IMR-90 (cell line): ENCODE results near the gene AK6. TPM values are rescaled to one million over a fixed set of nuclear protein-coding genes. Genes with fewer than 3 reads are reported as not detected.
"Not testable (repeated sequence)": the region's sequence is repeated elsewhere in the genome, so short reads cannot be mapped to it uniquely, and the experiment has no call there.

Source experiments
- ATAC-seq: fragments of 200-7000 bp; cut with Tn5 transposase; 2 replicates; pipeline ENCODE4 v1.9.1; 2020; ENCODE audit warnings: low read depth, mild to moderate bottlenecking, moderate library complexity
- BruUV-seq: library from RNA; stranded (reverse); fragments of 400-500 nt; replicated peaks from 2 replicates; lab custom pipeline; 2021; lab: Mats Ljungman, UMichigan
- CTCF ChIA-PET: fragments of 300-600 bp; formaldehyde crosslinking; extraction: SDS; loops from one replicate; lab custom pipeline; 2021; ENCODE audit warnings: antibody characterized with exemption; lab: Yijun Ruan, JAX
- POLR2A ChIA-PET: fragments of 300-600 bp; sonication (Branson Sonifier 250); formaldehyde crosslinking; loops from one replicate; lab custom pipeline; 2022; ENCODE audit warnings: antibody characterized with exemption; ENCODE audit not compliant: unreplicated experiment; lab: Charles Lee
- DNase-seq: peaks from one replicate; pipeline ENCODE4 v3.0.0; 2013
- H2AFZ ChIP-seq: replicated peaks from 2 replicates; pipeline ENCODE3; 2013; ENCODE audit warnings: low read length, mild to moderate bottlenecking; ENCODE audit not compliant: poor library complexity
- H2AK5ac ChIP-seq: 2 replicates; pipeline ENCODE4 v1.6.1; 2013; ENCODE audit warnings: low read depth, low read length, inconsistent platforms
- H2AK9ac ChIP-seq: replicated peaks from 2 replicates; pipeline ENCODE3; 2013; ENCODE audit warnings: mild to moderate bottlenecking, low read depth, low read length, moderate library complexity; ENCODE audit not compliant: poor library complexity
- H2BK120ac ChIP-seq: 2 replicates; pipeline ENCODE4 v1.6.1; 2013; ENCODE audit warnings: low read depth, low read length, inconsistent platforms
- H2BK15ac ChIP-seq: 3 replicates; pipeline ENCODE4 v1.6.1; 2013; ENCODE audit warnings: low read depth, low read length, inconsistent platforms
- H2BK20ac ChIP-seq: 2 replicates; pipeline ENCODE4 v1.6.1; 2013; ENCODE audit warnings: low read depth, mild to moderate bottlenecking, inconsistent platforms, low read length, moderate library complexity
- H2BK5ac ChIP-seq: 2 replicates; pipeline ENCODE4 v1.6.1; 2013; ENCODE audit warnings: mild to moderate bottlenecking, low read depth, low read length, inconsistent platforms; ENCODE audit not compliant: poor library complexity, severe bottlenecking
- H3K14ac ChIP-seq: replicated peaks from 2 replicates; pipeline ENCODE4 v1.6.1; 2013; ENCODE audit warnings: low read depth, low read length, inconsistent platforms
- H3K18ac ChIP-seq: 2 replicates; pipeline ENCODE4 v1.6.1; 2013; ENCODE audit warnings: low read depth, low read length, control low read depth
- H3K23ac ChIP-seq: 2 replicates; pipeline ENCODE4 v1.6.1; 2013; ENCODE audit warnings: low read depth, low read length, inconsistent platforms
- H3K27ac ChIP-seq: 2 replicates; pipeline ENCODE4 v1.5.1; 2013; ENCODE audit warnings: mild to moderate bottlenecking, control low read depth, low read length; ENCODE audit not compliant: insufficient read depth
- H3K27me3 ChIP-seq: 2 replicates; pipeline ENCODE4 v1.6.1; 2013; ENCODE audit warnings: low read length; ENCODE audit not compliant: control insufficient read depth, insufficient read depth
- H3K36me3 ChIP-seq: 2 replicates; pipeline ENCODE4 v1.6.1; 2013; ENCODE audit warnings: low read length, mixed read lengths; ENCODE audit not compliant: control insufficient read depth, insufficient read depth
- H3K4ac ChIP-seq: 2 replicates; pipeline ENCODE4 v1.6.1; 2013; ENCODE audit warnings: low read depth, low read length, inconsistent platforms
- H3K4me1 ChIP-seq: 2 replicates; pipeline ENCODE4 v1.6.1; 2013; ENCODE audit warnings: low read length, mixed read lengths; ENCODE audit not compliant: control insufficient read depth, insufficient read depth
- H3K4me2 ChIP-seq: 2 replicates; pipeline ENCODE4 v1.6.1; 2013; ENCODE audit warnings: low read depth, mild to moderate bottlenecking, control low read depth, low read length, moderate library complexity
- H3K4me3 ChIP-seq: 2 replicates; pipeline ENCODE4 v1.5.1; 2013; ENCODE audit warnings: low read depth, mild to moderate bottlenecking, control low read depth, low read length, moderate library complexity; ENCODE audit not compliant: insufficient read depth
- H3K56ac ChIP-seq: 2 replicates; pipeline ENCODE4 v1.6.1; 2013; ENCODE audit warnings: low read length, inconsistent platforms; ENCODE audit not compliant: insufficient read depth; ENCODE audit errors: extremely low read depth
- H3K79me1 ChIP-seq, 2 experiments: 2 replicates each; pipeline ENCODE4 v1.6.1; 2013; ENCODE audit warnings: low read length in 2 of 2, inconsistent platforms in 1 of 2, low read depth in 1 of 2
- H3K9ac ChIP-seq: 2 replicates; pipeline ENCODE4 v1.6.1; 2013; ENCODE audit warnings: low read depth, low read length, control low read depth
- H3K9me1 ChIP-seq: 2 replicates; pipeline ENCODE4 v1.6.1; 2013; ENCODE audit warnings: low read length, inconsistent platforms; ENCODE audit not compliant: insufficient read depth
- H3K9me3 ChIP-seq: 2 replicates; pipeline ENCODE4 v1.6.1; 2013; ENCODE audit warnings: low read length; ENCODE audit not compliant: control insufficient read depth, insufficient read depth
- H4K20me1 ChIP-seq: 2 replicates; pipeline ENCODE4 v1.6.1; 2013; ENCODE audit warnings: low read length, inconsistent platforms; ENCODE audit not compliant: insufficient read depth
- H4K5ac ChIP-seq: 2 replicates; pipeline ENCODE4 v1.6.1; 2013; ENCODE audit warnings: mild to moderate bottlenecking, low read depth, low read length, control low read depth
- H4K8ac ChIP-seq, 2 experiments: 2 replicates each; pipeline ENCODE4 v1.6.1; 2013; ENCODE audit warnings: low read depth in 2 of 2, low read length in 2 of 2, control low read depth in 1 of 2, inconsistent platforms in 1 of 2
- H4K91ac ChIP-seq: 2 replicates; pipeline ENCODE4 v1.6.1; 2013; ENCODE audit warnings: low read depth, low read length, inconsistent platforms; ENCODE audit not compliant: insufficient read depth
- ELK1 ChIP-seq: fragments of 150-350 bp; IDR thresholded peaks from 2 replicates; pipeline ENCODE4 v1.6.1; 2016; ENCODE audit warnings: low read depth, mild to moderate bottlenecking, low read length, moderate library complexity, borderline replicate concordance
- MXI1 ChIP-seq: IDR thresholded peaks from 2 replicates; pipeline ENCODE4 v1.6.1; 2012; ENCODE audit warnings: low read depth, mild to moderate bottlenecking, low read length, moderate library complexity, borderline replicate concordance
- POLR2A ChIP-seq: IDR thresholded peaks from 2 replicates; pipeline ENCODE4 v1.6.1; 2012; ENCODE audit warnings: mild to moderate bottlenecking, low read depth, low read length
- RFX5 ChIP-seq: IDR thresholded peaks from 2 replicates; pipeline ENCODE4 v1.8.0; 2012; ENCODE audit warnings: low read depth, mild to moderate bottlenecking, low read length, moderate library complexity
- WGBS, 2 experiments: methylation state at CpG; one replicate each; pipeline versions ENCODE4 v1.1.5 to v1.1.7; 2013; ENCODE audit warnings: missing lambda C conversion rate in 2 of 2; ENCODE audit not compliant: insufficient read length in 1 of 2; ENCODE audit errors: extremely low coverage in 2 of 2; 5-methylcytosine and 5-hydroxymethylcytosine counted together
- dilution Hi-C: fragments of 300-500 bp; cut with HindIII; formaldehyde crosslinking; loops from one replicate; pipeline ENCODE4 v1.14.3; 2018; ENCODE audit warnings: low sequenced_read_pairs; ENCODE audit not compliant: unreplicated experiment
- in situ Hi-C: fragments of 300-500 bp; cut with MboI; formaldehyde crosslinking; loops from 3 replicates; pipeline ENCODE4 v1.14.3; 2019; ENCODE audit warnings: low sequenced_read_pairs, inconsistent platforms, mixed read lengths
- intact Hi-C: fragments of 100-400 bp; cut with micrococcal nuclease; formaldehyde crosslinking; loops from 2 replicates; pipeline ENCODE4 v1.10.0; 2022
- polyA plus RNA-seq, 3 experiments: library from polyadenylated mRNA; depleted of rRNA; stranded (reverse); fragments of >200 nt; gene quantifications; 2 replicates each; pipeline ENCODE4 v1.2.3, GENCODE V29; 2012; ENCODE audit warnings: low replicate concordance in 1 of 3
- total RNA-seq: library from RNA; depleted of rRNA; stranded (reverse); fragments of >200 nt; gene quantifications from 2 replicates; pipeline ENCODE4 v1.2.3, GENCODE V29; 2012

The AK6 gene
- total and polyA plus RNA-seq, 2 of the 4 experiments (the other 2 are of a cell fraction) = 14.7 to 34.4 TPM

- peaks cover 9% of the 10 kb centered on the region; the same call in 1 of the 2 replicates for H4K20me1 ChIP-seq
- peaks cover 6 to 33% of the 10 kb centered on the region in 2 experiments; a peak in 3 of 4 replicates for H3K79me1 ChIP-seq
- H3K27ac ChIP-seq = no peak overlapping the region
- no peak overlapping the region for H3K9ac ChIP-seq
- H3K4me1 ChIP-seq = no peaks in the 10 kb centered on the region; the same call in 1 of the 2 replicates
- in situ Hi-C loops = no loop called here
- dilution Hi-C loops = no loop called here
- no peak for ATAC-seq
- POLR2A ChIA-PET = no interaction called here
- no peak for DNase-seq
- no peaks in the 10 kb centered on the region for H3K9me1 ChIP-seq
- 100% methylated on average over 1 of the region's 5 CpGs; no CpG with 5 or more reads in 1 of the 2 experiments for WGBS, 2 experiments
- H4K91ac ChIP-seq = no peak overlapping the region
- no peak overlapping the region for H2AK5ac ChIP-seq
- no peak overlapping the region for H2AK9ac ChIP-seq
- H3K14ac ChIP-seq = no peak overlapping the region
- no peak overlapping the region for H2BK120ac ChIP-seq
- H3K27me3 ChIP-seq = no peaks in the 10 kb centered on the region
- peaks cover 7% of the 10 kb centered on the region for H3K36me3 ChIP-seq
- CTCF ChIA-PET = interaction anchor here (1.0 kb wide), 1 partner anchor 279 kb away, joined by 3 read pairs; the partner anchor contains the start of gene SLC30A5
- H2AFZ ChIP-seq = no peak overlapping the region
- intact Hi-C loops = loop anchor here (5.0 kb wide), 2 partner anchors 35 to 50 kb away; no protein-coding TSS in a partner anchor
- no peak for TF ChIP-seq RFX5
- TF ChIP-seq POLR2A = no peak
- no peak for TF ChIP-seq ELK1
- no peak for TF ChIP-seq MXI1
- H3K4ac ChIP-seq = no peak overlapping the region
- no peak overlapping the region for H3K23ac ChIP-seq
- H3K9me3 ChIP-seq = no peaks in the 10 kb centered on the region
- no peak overlapping the region for H3K4me2 ChIP-seq
- H3K18ac ChIP-seq = no peak overlapping the region
- no peak overlapping the region for H3K4me3 ChIP-seq
- no peak overlapping the region for H4K5ac ChIP-seq
- no peak overlapping the region for H3K56ac ChIP-seq
- H2BK15ac ChIP-seq = no peak overlapping the region
- BruUV-seq = no TSS peak
- H2BK20ac ChIP-seq = no peak overlapping the region
- H4K8ac ChIP-seq = no peak overlapping the region
- no peak overlapping the region for H2BK5ac ChIP-seq
Observed at GRCh38 chr5:69372394-69372793, 3.1 kb upstream of the AK6 start.

GRCh38 chr5:69370335-69370734, 1.0 kb upstream of the AK6 start:
- peak overlapping the region; percentile 91; the same call in 1 of the 2 replicates for H3K14ac ChIP-seq
- H3K23ac ChIP-seq = peak overlapping the region; percentile 88; the same call in 1 of the 2 replicates
- H3K9me3 ChIP-seq, ATAC-seq, H3K4me1 ChIP-seq, H2BK120ac ChIP-seq, DNase-seq, dilution Hi-C loops, H3K36me3 ChIP-seq, CTCF ChIA-PET, H2BK20ac ChIP-seq, H2BK15ac ChIP-seq, BruUV-seq, H3K27me3 ChIP-seq, H2BK5ac ChIP-seq, H3K9me1 ChIP-seq, H3K18ac ChIP-seq, in situ Hi-C loops: not testable (repeated sequence)
- H4K91ac ChIP-seq = 0 out of 2 replicates have a peak overlapping the region, but pooled peaks have one; percentile 78
- peak overlapping the region; percentile 64 for H2AK5ac ChIP-seq
- peak overlapping the region; percentile 67 for H3K56ac ChIP-seq
- H3K9ac ChIP-seq = peak overlapping the region; percentile 97
- H2AFZ ChIP-seq = peak overlapping the region; percentile 98
- peaks cover 9 to 34% of the 10 kb centered on the region in 2 experiments; a peak in 3 of 4 replicates for H3K79me1 ChIP-seq
- POLR2A ChIA-PET = interaction anchor here (0.9 kb wide), 1 partner anchor 277 kb away, joined by 3 read pairs; the partner anchor contains the start of gene SLC30A5
- H2AK9ac ChIP-seq = peak overlapping the region; percentile 72
- H4K20me1 ChIP-seq = peaks cover 16% of the 10 kb centered on the region; the same call in 1 of the 2 replicates
- H3K4me3 ChIP-seq = peak overlapping the region; percentile 64
- peak overlapping the region; percentile 93 for H3K4me2 ChIP-seq
- H3K27ac ChIP-seq = 0 out of 2 replicates have a peak overlapping the region, but pooled peaks have one; percentile 14
- WGBS, 2 experiments = 0% methylated on average over 4 of the region's 16 CpGs; no CpG with 5 or more reads in 1 of the 2 experiments
- H4K8ac ChIP-seq = peak overlapping the region; percentile 65 to 95; a peak in 3 of 4 replicates
- H4K5ac ChIP-seq = peak overlapping the region; percentile 39; the same call in 1 of the 2 replicates
- intact Hi-C loops = loop anchor here (5.0 kb wide), 2 partner anchors 37 to 52 kb away; no protein-coding TSS in a partner anchor
- H3K4ac ChIP-seq = peak overlapping the region; percentile 96
